Astrocyte of the spinal cord (primary cell): Measurements from ENCODE around the gene FXR2.

Source experiments
- DNase-seq: peaks from one replicate; pipeline ENCODE4 v3.0.0; 2011; ENCODE audit warnings: low read depth, low spot score
- H3K4me3 ChIP-seq: 2 replicates; pipeline ENCODE4 v1.5.1; 2011; ENCODE audit warnings: low read depth, mild to moderate bottlenecking, low read length, moderate library complexity
- CTCF ChIP-seq: IDR thresholded peaks from 2 replicates; pipeline ENCODE4 v1.5.1; 2012; ENCODE audit warnings: low read depth, mild to moderate bottlenecking, low read length, inconsistent platforms
- in situ Hi-C: cut with HindIII; loops from 2 replicates; pipeline ENCODE4 v1.10.0; 2017; ENCODE audit warnings: low sequenced_read_pairs

The FXR2 gene

GRCh38 chr17:7589891-7590691 lies 24.6 kb downstream of the FXR2 start, which contains the start of gene SOX15:
TSS of gene SOX15 (minus strand) at chr17:7590094. CDS start at chr17:7589676, 418 bp downstream.
- in situ Hi-C loops = no loop called here
- DNase-seq = peak; percentile 27
- H3K4me3 ChIP-seq = peak within 1 kb of the TSS; percentile 13
- no peak for TF ChIP-seq CTCF

GRCh38 chr17:7589204-7589868 lies 25.4 kb downstream of the FXR2 start:
- in situ Hi-C loops = no loop called here
- H3K4me3 ChIP-seq = peak overlapping the region; percentile 13
- peak; percentile 93 for TF ChIP-seq CTCF
- DNase-seq = peak; percentile 84

- TF ChIP-seq CTCF = no peak
- no peak for DNase-seq
- H3K4me3 ChIP-seq = no peak overlapping the region
- in situ Hi-C loops = no loop called here
Observed at GRCh38 chr17:7588553-7589203, 26.0 kb downstream of the FXR2 start.

GRCh38 chr17:7587420-7588151 lies 27.1 kb downstream of the FXR2 start:
- in situ Hi-C loops = no loop called here
- peak; percentile 95 for DNase-seq
- TF ChIP-seq CTCF = peak; percentile 20

GRCh38 chr17:7586673-7587419 lies 27.9 kb downstream of the FXR2 start:
- peak; percentile 24 for TF ChIP-seq CTCF
- in situ Hi-C loops = no loop called here
- DNase-seq = no peak
- no peak overlapping the region for H3K4me3 ChIP-seq

More at GRCh38 chr17:7587420-7588151, 27.1 kb downstream of the FXR2 start:
- no peak overlapping the region for H3K4me3 ChIP-seq
